GM19193 (cell line): ENCODE data around the gene SPAG16.

Source experiments
- POLR2A ChIP-seq: IDR thresholded peaks from 4 replicates; pipeline ENCODE4 v1.6.1; 2011; ENCODE audit not compliant: insufficient read depth, insufficient read length; ENCODE audit errors: extremely low read depth

SPAG16 gene

GRCh38 chr2:214255046-214255445 lies 970.8 kb downstream of the SPAG16 start:
- TF ChIP-seq POLR2A, result no peak

- no peak for TF ChIP-seq POLR2A
Observed at GRCh38 chr2:214261683-214262082, 977.4 kb downstream of the SPAG16 start.

GRCh38 chr2:214264171-214264570 lies 979.9 kb downstream of the SPAG16 start:
- TF ChIP-seq POLR2A, result no peak

- TF ChIP-seq POLR2A, result no peak
Observed at GRCh38 chr2:214265991-214266489, 981.8 kb downstream of the SPAG16 start.

GRCh38 chr2:214277880-214278279 lies 993.6 kb downstream of the SPAG16 start:
- no peak for TF ChIP-seq POLR2A

DNA sequence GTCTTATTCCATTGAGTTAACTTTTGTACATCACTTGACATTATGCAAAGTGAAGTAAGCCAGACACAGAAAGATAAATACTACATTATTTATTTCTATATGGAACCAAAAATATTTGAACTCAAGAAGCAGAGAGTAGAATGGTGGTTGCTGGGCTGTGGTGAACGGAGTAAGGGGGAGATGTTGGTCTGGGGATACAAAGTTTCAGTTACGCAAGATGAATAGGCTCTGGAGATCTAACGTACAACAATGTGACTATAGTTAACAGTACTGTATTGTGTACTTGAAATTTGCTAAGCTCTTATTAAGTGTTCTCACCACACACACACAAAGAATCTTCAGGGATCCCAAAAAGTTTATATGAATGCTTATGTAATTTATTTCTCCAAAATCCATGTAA lies 1001.7 kb downstream of the SPAG16 start:
- TF ChIP-seq POLR2A, result no peak

GRCh38 chr2:214293593-214293992 lies 1009.3 kb downstream of the SPAG16 start:
- TF ChIP-seq POLR2A, result no peak

GRCh38 chr2:214294426-214294825 lies 1010.2 kb downstream of the SPAG16 start:
- TF ChIP-seq POLR2A, result no peak

DNA sequence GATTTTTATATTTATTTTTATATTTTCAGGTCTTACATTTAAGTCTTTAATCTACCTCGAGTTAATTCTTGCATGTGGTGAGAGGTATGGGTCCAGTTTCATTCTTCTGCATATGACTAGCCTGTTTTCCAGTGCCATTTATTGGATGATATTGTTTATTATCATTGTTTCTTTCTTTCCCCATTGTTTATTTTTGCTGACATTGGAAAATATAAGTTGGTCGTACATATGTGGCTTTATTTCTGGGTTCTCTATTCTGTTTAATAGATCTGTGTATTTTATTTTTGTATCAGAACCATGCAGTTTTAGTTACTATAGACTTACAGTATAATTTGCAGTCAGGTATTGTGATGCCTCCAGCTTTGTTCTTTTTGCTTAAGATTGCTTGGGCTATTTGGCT lies 1013.2 kb downstream of the SPAG16 start:
- no peak for TF ChIP-seq POLR2A

DNA sequence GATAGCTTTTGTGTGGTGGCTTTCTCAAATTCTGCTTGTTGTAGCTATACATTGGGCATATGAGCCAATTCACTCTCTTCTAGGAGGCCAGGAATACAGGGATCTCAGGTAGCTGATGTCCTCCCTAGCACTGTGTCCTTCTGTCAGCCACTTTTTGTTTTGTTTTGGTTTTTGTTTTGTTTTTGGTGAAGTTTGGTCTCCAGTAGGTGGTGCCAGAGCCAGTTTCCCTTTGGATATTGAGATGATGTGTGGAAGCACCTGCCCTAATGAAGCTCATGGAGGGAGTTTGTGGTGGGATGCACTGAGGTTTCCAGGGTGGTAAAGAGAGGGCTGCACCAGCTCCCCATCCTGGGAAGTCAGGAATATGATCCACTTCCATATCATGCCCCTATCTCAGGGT lies 1026.1 kb downstream of the SPAG16 start:
- no peak for TF ChIP-seq POLR2A

DNA sequence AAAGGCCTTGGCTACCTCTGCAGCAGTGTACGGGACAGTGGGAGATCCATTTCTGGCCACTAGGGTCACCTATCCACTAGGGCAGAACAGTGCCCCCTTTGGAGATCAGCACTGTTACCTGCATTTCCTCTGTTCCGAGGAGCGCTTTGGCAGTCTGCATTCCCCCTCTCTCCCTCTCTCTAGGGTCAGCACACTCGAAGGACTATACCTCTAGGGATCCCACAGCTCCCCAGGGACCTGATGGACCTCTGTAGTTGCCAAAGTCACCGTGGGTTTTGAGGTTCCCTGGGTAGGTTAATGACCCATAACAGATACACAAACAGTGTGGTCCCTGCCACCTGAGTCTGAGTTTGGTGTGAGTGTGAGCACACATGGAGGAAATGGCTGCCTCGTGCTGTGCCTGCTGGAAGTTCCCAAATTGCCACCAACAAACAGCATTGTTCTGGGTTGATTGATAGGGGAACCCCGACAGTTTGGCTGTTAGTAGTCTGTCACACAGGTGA lies 1026.8 kb downstream of the SPAG16 start:
- no peak for TF ChIP-seq POLR2A

DNA sequence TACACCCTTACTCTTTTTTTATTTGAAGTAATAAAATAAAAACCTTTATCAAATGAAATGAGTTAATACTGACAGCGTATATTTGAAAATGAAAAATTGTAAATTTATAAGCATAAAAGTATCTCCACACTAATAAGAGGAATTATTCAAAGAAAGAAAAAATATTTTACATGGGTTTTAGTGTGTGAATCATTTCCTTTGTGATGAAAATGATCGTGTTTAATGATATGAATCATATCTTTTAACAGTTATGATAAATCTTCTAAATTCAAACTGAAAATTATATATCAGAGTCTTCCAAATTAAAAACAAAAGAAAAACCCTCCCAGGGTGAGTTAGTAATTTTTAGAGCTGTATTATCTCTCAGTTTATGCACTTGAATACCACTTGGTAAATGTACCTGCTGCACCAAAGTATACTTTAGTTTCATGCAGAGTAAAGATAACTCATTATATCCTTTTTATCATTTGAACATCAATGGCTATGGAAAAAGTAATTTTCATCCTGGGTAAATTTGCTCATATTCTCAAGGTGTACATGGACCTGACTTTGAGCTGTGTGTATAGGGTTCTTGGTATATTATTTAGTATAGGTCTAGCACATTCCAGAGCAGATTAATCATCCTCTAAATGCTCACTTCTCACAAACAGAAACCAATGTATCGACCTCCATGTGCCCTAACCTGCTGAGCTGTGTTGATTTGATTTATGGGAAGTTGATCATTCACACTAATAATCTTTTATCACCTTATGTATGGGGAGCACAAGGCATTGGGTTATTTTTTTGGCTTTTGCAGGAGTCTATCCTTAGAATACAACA lies 1027.9 kb downstream of the SPAG16 start:
- no peak for TF ChIP-seq POLR2A

- TF ChIP-seq POLR2A, result no peak
Observed at GRCh38 chr2:214315324-214315723, 1031.1 kb downstream of the SPAG16 start.

DNA sequence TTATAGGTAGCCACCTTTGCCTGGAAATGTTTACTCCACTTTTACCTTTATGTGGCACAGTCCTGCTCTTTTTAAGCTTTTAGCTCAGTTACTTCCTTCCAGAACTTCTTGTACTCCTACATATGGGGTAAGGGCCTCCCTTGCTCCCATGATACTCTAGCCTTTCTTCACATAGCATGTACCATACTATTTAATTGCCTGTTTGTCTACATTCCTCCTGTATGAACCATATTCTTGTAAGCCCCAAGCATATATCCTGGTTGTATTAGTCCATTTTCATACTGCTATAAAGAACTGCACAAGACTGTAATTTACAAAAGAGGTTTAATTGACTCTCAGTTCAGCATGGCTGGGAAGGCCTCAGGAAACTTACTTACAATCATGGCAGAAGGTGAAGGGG lies 1035.9 kb downstream of the SPAG16 start:
- TF ChIP-seq POLR2A, result no peak

GRCh38 chr2:214322662-214323061 lies 1038.4 kb downstream of the SPAG16 start:
- TF ChIP-seq POLR2A, result no peak

DNA sequence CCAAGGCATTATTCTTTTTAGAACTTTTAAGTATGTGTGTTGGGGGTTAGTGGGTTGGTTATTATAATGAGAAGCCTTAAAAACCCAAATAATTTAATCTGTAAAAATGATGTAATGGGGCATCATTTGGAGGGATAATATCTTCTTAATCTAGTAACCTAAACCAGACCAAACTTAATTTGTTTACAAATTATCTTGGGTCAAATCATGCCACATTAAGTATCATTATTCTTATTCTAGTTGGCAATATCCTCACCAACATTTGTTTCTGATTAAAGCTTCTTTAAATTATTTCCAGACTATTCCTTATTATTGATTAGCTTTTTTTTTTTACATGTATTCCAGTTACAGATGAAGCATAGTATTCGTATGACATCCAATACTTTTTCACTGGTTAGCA lies 1041.1 kb downstream of the SPAG16 start:
- no peak for TF ChIP-seq POLR2A

DNA sequence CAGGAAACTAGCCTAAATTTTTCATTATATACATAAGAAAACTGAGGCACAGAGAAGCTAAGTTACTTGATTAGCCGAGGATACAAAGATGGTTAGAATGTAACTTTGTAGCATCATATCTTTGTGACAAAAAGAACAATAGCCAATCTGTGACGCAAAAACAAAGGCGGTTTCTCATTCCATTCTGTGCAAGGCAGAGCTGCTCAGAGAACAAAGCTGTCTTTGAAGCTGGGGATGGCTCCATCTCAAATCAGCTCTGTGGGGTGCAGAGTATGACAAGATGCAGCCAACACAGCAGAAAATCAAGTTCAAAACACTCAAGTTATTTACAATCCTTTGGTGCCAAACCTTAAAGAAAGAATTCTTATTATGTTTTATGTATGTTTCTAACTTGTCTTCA lies 1044.7 kb downstream of the SPAG16 start:
- TF ChIP-seq POLR2A, result no peak

GRCh38 chr2:214341646-214342045 lies 1057.4 kb downstream of the SPAG16 start:
- no peak for TF ChIP-seq POLR2A

DNA sequence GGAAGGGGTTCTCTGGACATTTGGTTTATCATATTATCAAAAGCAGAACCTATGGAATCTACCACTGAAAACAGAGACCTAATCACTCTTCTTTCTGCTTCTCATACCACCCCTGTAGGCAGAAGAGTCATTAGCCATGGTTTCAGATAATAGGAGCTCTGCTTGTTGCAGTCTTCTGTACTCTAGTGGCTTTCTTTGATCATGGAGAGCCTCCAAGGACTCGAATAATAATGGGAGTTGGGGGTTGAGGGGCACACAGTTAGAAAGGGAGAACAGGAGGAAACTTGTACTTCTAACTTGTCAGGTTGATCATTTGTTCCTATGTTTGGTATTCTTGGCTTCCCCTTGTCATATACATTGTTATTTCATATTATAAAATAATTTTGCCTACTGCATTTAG lies 1074.2 kb downstream of the SPAG16 start:
- no peak for TF ChIP-seq POLR2A
